Measurements from ENCODE around the gene NUDT5.
"Not testable (repeated sequence)": the region's sequence is repeated elsewhere in the genome, so short reads cannot be mapped to it uniquely, and the experiment has no call there.

Gene NUDT5

GRCh38 chr10:12187321-12187905 lies 8.3 kb downstream of the NUDT5 start:
- Histone ChIP-seq H3K4me1 (ENCODE audit: control insufficient read depth, insufficient read depth, low read length, unreplicated experiment) (peaks cover 14% of the 10 kb centered on the region), H3K27me3 (ENCODE audit: insufficient read depth, low read length) (no peaks in the 10 kb centered on the region), H2AFZ (ENCODE audit: low read length, unreplicated experiment) (no peak overlapping the region), H3K36me3 (ENCODE audit: insufficient read depth, low read length) (peaks cover 21% of the 10 kb centered on the region), H3K27ac (ENCODE audit: low read depth, low read length) (no peak overlapping the region), H3K4me3 (ENCODE audit: low read depth, low read length) (no peak overlapping the region), H3K79me2 (ENCODE audit: control insufficient read depth, insufficient read depth, low read length, unreplicated experiment) (peaks cover 50% of the 10 kb centered on the region)

- H2AFZ ChIP-seq (ENCODE audit: low read length, unreplicated experiment): no peak overlapping the region
- no peak overlapping the region for H3K4me3 ChIP-seq (ENCODE audit: low read depth, low read length)
- no peaks in the 10 kb centered on the region for H3K27me3 ChIP-seq (ENCODE audit: insufficient read depth, low read length)
- peaks cover 23% of the 10 kb centered on the region for H3K36me3 ChIP-seq (ENCODE audit: insufficient read depth, low read length)
- peaks cover 6% of the 10 kb centered on the region for H3K4me1 ChIP-seq (ENCODE audit: control insufficient read depth, insufficient read depth, low read length, unreplicated experiment)
- no peak overlapping the region for H3K27ac ChIP-seq (ENCODE audit: low read depth, low read length)
- peaks cover 41% of the 10 kb centered on the region for H3K79me2 ChIP-seq (ENCODE audit: control insufficient read depth, insufficient read depth, low read length, unreplicated experiment)
These were observed 9.4 kb downstream of the NUDT5 start for GRCh38 chr10:12186323-12186722.

GRCh38 chr10:12184165-12184564 lies 11.5 kb downstream of the NUDT5 start:
- Histone ChIP-seq H3K4me1 (ENCODE audit: control insufficient read depth, insufficient read depth, low read length, unreplicated experiment) (no peaks in the 10 kb centered on the region), H3K27me3 (ENCODE audit: insufficient read depth, low read length) (no peaks in the 10 kb centered on the region), H3K27ac (ENCODE audit: low read depth, low read length) (no peak overlapping the region), H3K79me2 (ENCODE audit: control insufficient read depth, insufficient read depth, low read length, unreplicated experiment) (peaks cover 22% of the 10 kb centered on the region), H2AFZ (ENCODE audit: low read length, unreplicated experiment) (no peak overlapping the region), H3K4me3 (ENCODE audit: low read depth, low read length) (no peak overlapping the region), H3K36me3 (ENCODE audit: insufficient read depth, low read length) (peaks cover 23% of the 10 kb centered on the region)

- H3K79me2 ChIP-seq (ENCODE audit: control insufficient read depth, insufficient read depth, low read length, unreplicated experiment): peaks cover 3% of the 10 kb centered on the region
- no peaks in the 10 kb centered on the region for H3K27me3 ChIP-seq (ENCODE audit: insufficient read depth, low read length)
- H3K4me3 ChIP-seq (ENCODE audit: low read depth, low read length): no peak overlapping the region
- H2AFZ ChIP-seq (ENCODE audit: low read length, unreplicated experiment): no peak overlapping the region
- no peaks in the 10 kb centered on the region for H3K4me1 ChIP-seq (ENCODE audit: control insufficient read depth, insufficient read depth, low read length, unreplicated experiment)
- H3K27ac ChIP-seq (ENCODE audit: low read depth, low read length): no peak overlapping the region
- H3K36me3 ChIP-seq (ENCODE audit: insufficient read depth, low read length): peaks cover 23% of the 10 kb centered on the region
These were observed 14.5 kb downstream of the NUDT5 start for GRCh38 chr10:12181065-12181775.

- Histone ChIP-seq H3K4me3 (ENCODE audit: low read depth, low read length) (no peak overlapping the region), H3K27me3 (ENCODE audit: insufficient read depth, low read length) (no peaks in the 10 kb centered on the region), H3K36me3 (ENCODE audit: insufficient read depth, low read length) (peaks cover 17% of the 10 kb centered on the region; the same call in 1 of the 2 replicates), H3K79me2 (ENCODE audit: control insufficient read depth, insufficient read depth, low read length, unreplicated experiment) (peaks cover under 1% of the 10 kb centered on the region), H3K27ac (ENCODE audit: low read depth, low read length) (no peak overlapping the region), H3K4me1 (ENCODE audit: control insufficient read depth, insufficient read depth, low read length, unreplicated experiment) (no peaks in the 10 kb centered on the region), H2AFZ (ENCODE audit: low read length, unreplicated experiment) (no peak overlapping the region)
These were observed 15.3 kb downstream of the NUDT5 start for GRCh38 chr10:12180221-12180974.

- no peak overlapping the region for H2AFZ ChIP-seq (ENCODE audit: low read length, unreplicated experiment)
- no peak overlapping the region for H3K4me3 ChIP-seq (ENCODE audit: low read depth, low read length)
- no peak overlapping the region for H3K27ac ChIP-seq (ENCODE audit: low read depth, low read length)
- peaks cover 17% of the 10 kb centered on the region for H3K36me3 ChIP-seq (ENCODE audit: insufficient read depth, low read length)
- H3K27me3 ChIP-seq (ENCODE audit: insufficient read depth, low read length): no peaks in the 10 kb centered on the region
- H3K4me1 ChIP-seq (ENCODE audit: control insufficient read depth, insufficient read depth, low read length, unreplicated experiment): no peaks in the 10 kb centered on the region
- H3K79me2 ChIP-seq (ENCODE audit: control insufficient read depth, insufficient read depth, low read length, unreplicated experiment): no peaks in the 10 kb centered on the region
These were observed 16.0 kb downstream of the NUDT5 start for GRCh38 chr10:12179606-12180170.

GRCh38 chr10:12177642-12178041 lies 18.0 kb downstream of the NUDT5 start:
- H3K4me1 ChIP-seq (ENCODE audit: control insufficient read depth, insufficient read depth, low read length, unreplicated experiment): no peaks in the 10 kb centered on the region
- H3K79me2 ChIP-seq (ENCODE audit: control insufficient read depth, insufficient read depth, low read length, unreplicated experiment): no peaks in the 10 kb centered on the region
- H3K36me3 ChIP-seq (ENCODE audit: insufficient read depth, low read length): peaks cover 10% of the 10 kb centered on the region
- no peak overlapping the region for H3K27ac ChIP-seq (ENCODE audit: low read depth, low read length)
- no peaks in the 10 kb centered on the region for H3K27me3 ChIP-seq (ENCODE audit: insufficient read depth, low read length)
- no peak overlapping the region for H3K4me3 ChIP-seq (ENCODE audit: low read depth, low read length)
- no peak overlapping the region for H2AFZ ChIP-seq (ENCODE audit: low read length, unreplicated experiment)

- peaks cover 32% of the 10 kb centered on the region for H3K36me3 ChIP-seq (ENCODE audit: insufficient read depth, low read length)
- H3K27me3 ChIP-seq (ENCODE audit: insufficient read depth, low read length); H3K4me1 ChIP-seq (ENCODE audit: control insufficient read depth, insufficient read depth, low read length, unreplicated experiment); H2AFZ ChIP-seq (ENCODE audit: low read length, unreplicated experiment); H3K4me3 ChIP-seq (ENCODE audit: low read depth, low read length); H3K27ac ChIP-seq (ENCODE audit: low read depth, low read length); H3K79me2 ChIP-seq (ENCODE audit: control insufficient read depth, insufficient read depth, low read length, unreplicated experiment): not testable (repeated sequence)
These were observed 24.2 kb downstream of the NUDT5 start for GRCh38 chr10:12171512-12171911.

GRCh38 chr10:12165999-12166775 lies 29.5 kb downstream of the NUDT5 start:
- H3K4me1 ChIP-seq (ENCODE audit: control insufficient read depth, insufficient read depth, low read length, unreplicated experiment): no peaks in the 10 kb centered on the region
- H3K27ac ChIP-seq (ENCODE audit: low read depth, low read length): no peak overlapping the region
- no peaks in the 10 kb centered on the region for H3K79me2 ChIP-seq (ENCODE audit: control insufficient read depth, insufficient read depth, low read length, unreplicated experiment)
- no peak overlapping the region for H3K4me3 ChIP-seq (ENCODE audit: low read depth, low read length)
- no peaks in the 10 kb centered on the region for H3K27me3 ChIP-seq (ENCODE audit: insufficient read depth, low read length)
- no peak overlapping the region for H2AFZ ChIP-seq (ENCODE audit: low read length, unreplicated experiment)
- peaks cover 33% of the 10 kb centered on the region for H3K36me3 ChIP-seq (ENCODE audit: insufficient read depth, low read length)

GRCh38 chr10:12165036-12165435 lies 30.7 kb downstream of the NUDT5 start:
- H3K4me1 ChIP-seq (ENCODE audit: control insufficient read depth, insufficient read depth, low read length, unreplicated experiment): no peaks in the 10 kb centered on the region
- H3K27ac ChIP-seq (ENCODE audit: low read depth, low read length): no peak overlapping the region
- no peaks in the 10 kb centered on the region for H3K27me3 ChIP-seq (ENCODE audit: insufficient read depth, low read length)
- H3K79me2 ChIP-seq (ENCODE audit: control insufficient read depth, insufficient read depth, low read length, unreplicated experiment): no peaks in the 10 kb centered on the region
- peaks cover 32% of the 10 kb centered on the region for H3K36me3 ChIP-seq (ENCODE audit: insufficient read depth, low read length)
- no peak overlapping the region for H2AFZ ChIP-seq (ENCODE audit: low read length, unreplicated experiment)
- H3K4me3 ChIP-seq (ENCODE audit: low read depth, low read length): no peak overlapping the region
